K562 (cell line): Measurements from ENCODE around the gene MAGI1.

Experiments used
- GTF2F1 ChIP-seq: IDR thresholded peaks from 2 replicates; pipeline ENCODE4 v1.6.1; 2011; ENCODE audit warnings: low read depth, low read length, improper control_type of control experiment
- YY1 ChIP-seq, 3 experiments: IDR thresholded peaks; 2 replicates each; pipeline ENCODE4 v1.6.1; 2011; ENCODE audit warnings: low read length in 2 of 3, mild to moderate bottlenecking in 2 of 3, moderate library complexity in 2 of 3, borderline replicate concordance in 1 of 3, control low read depth in 1 of 3, low read depth in 1 of 3; ENCODE audit not compliant: insufficient read depth in 3 of 3, insufficient replicate concordance in 2 of 3, control insufficient read depth in 1 of 3, insufficient read length in 1 of 3; ENCODE audit errors: extremely low read depth in 1 of 3
- ZFP91 ChIP-seq: sonication (generic); formaldehyde crosslinking; IDR thresholded peaks from 2 replicates; pipeline ENCODE4 v1.8.0; 2022; ENCODE audit warnings: mild to moderate bottlenecking, missing genetic modification reagents
- TF ChIP-seq, protein P1 (sequence below), 3 experiments: IDR thresholded peaks in 2 of 3; conservative IDR thresholded peaks in 1 of 3; 2 replicates each; pipeline ENCODE4 v1.5.1; 2011 to 2012; ENCODE audit warnings: low read length in 3 of 3, mild to moderate bottlenecking in 3 of 3, control low read depth in 2 of 3, improper control_type of control experiment in 1 of 3, inconsistent platforms in 1 of 3, low read depth in 1 of 3, mixed read lengths in 1 of 3, moderate library complexity in 1 of 3; ENCODE audit not compliant: insufficient read depth in 2 of 3
- TF ChIP-seq, protein P2 (sequence below): fragments of 150-350 bp; IDR thresholded peaks from 2 replicates; pipeline ENCODE4 v1.6.1; 2014; ENCODE audit warnings: low read depth, mild to moderate bottlenecking, low read length, borderline replicate concordance

GRCh38 chr3:65502526-65502925 is 536.2 kb downstream of the MAGI1 start:
- TF ChIP-seq, protein P1, sequence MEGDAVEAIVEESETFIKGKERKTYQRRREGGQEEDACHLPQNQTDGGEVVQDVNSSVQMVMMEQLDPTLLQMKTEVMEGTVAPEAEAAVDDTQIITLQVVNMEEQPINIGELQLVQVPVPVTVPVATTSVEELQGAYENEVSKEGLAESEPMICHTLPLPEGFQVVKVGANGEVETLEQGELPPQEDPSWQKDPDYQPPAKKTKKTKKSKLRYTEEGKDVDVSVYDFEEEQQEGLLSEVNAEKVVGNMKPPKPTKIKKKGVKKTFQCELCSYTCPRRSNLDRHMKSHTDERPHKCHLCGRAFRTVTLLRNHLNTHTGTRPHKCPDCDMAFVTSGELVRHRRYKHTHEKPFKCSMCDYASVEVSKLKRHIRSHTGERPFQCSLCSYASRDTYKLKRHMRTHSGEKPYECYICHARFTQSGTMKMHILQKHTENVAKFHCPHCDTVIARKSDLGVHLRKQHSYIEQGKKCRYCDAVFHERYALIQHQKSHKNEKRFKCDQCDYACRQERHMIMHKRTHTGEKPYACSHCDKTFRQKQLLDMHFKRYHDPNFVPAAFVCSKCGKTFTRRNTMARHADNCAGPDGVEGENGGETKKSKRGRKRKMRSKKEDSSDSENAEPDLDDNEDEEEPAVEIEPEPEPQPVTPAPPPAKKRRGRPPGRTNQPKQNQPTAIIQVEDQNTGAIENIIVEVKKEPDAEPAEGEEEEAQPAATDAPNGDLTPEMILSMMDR (IDR thresholded peaks at IDR 0.05 in 2 of 3, conservative IDR thresholded peaks at IDR 0.05 in 1 of 3; ENCODE audit: insufficient read depth in 2 of 3, low read depth in 1 of 3, low read length in 3 of 3) = no peak
- TF ChIP-seq YY1 (IDR thresholded peaks at IDR 0.05; ENCODE audit: borderline replicate concordance in 1 of 3, control insufficient read depth in 1 of 3, extremely low read depth in 1 of 3, insufficient read depth in 3 of 3, insufficient read length in 1 of 3, insufficient replicate concordance in 2 of 3, low read depth in 1 of 3, low read length in 2 of 3) (no peak), GTF2F1 (no peak), ZFP91 (no peak)
- TF ChIP-seq, protein P2, sequence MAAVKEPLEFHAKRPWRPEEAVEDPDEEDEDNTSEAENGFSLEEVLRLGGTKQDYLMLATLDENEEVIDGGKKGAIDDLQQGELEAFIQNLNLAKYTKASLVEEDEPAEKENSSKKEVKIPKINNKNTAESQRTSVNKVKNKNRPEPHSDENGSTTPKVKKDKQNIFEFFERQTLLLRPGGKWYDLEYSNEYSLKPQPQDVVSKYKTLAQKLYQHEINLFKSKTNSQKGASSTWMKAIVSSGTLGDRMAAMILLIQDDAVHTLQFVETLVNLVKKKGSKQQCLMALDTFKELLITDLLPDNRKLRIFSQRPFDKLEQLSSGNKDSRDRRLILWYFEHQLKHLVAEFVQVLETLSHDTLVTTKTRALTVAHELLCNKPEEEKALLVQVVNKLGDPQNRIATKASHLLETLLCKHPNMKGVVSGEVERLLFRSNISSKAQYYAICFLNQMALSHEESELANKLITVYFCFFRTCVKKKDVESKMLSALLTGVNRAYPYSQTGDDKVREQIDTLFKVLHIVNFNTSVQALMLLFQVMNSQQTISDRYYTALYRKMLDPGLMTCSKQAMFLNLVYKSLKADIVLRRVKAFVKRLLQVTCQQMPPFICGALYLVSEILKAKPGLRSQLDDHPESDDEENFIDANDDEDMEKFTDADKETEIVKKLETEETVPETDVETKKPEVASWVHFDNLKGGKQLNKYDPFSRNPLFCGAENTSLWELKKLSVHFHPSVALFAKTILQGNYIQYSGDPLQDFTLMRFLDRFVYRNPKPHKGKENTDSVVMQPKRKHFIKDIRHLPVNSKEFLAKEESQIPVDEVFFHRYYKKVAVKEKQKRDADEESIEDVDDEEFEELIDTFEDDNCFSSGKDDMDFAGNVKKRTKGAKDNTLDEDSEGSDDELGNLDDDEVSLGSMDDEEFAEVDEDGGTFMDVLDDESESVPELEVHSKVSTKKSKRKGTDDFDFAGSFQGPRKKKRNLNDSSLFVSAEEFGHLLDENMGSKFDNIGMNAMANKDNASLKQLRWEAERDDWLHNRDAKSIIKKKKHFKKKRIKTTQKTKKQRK = no peak
